HEK293 (cell line): ENCODE measurements around the gene BAX.

ENCODE experiments used
- BCL11A ChIP-seq: fragments of 450-650 bp; formaldehyde crosslinking; IDR thresholded peaks from 2 replicates; pipeline ENCODE4 v1.5.1; 2016; ENCODE audit warnings: low read depth, missing biosample characterization, missing genetic modification characterization
- GLI2 ChIP-seq: fragments of 450-650 bp; formaldehyde crosslinking; IDR thresholded peaks from 2 replicates; pipeline ENCODE4; 2017; ENCODE audit warnings: missing biosample characterization, missing genetic modification characterization, low read depth, borderline replicate concordance
- GLIS1 ChIP-seq: fragments of 450-650 bp; formaldehyde crosslinking; IDR thresholded peaks from 2 replicates; pipeline ENCODE4 v1.5.1; 2016; ENCODE audit warnings: missing biosample characterization, missing genetic modification characterization
- KLF1 ChIP-seq: fragments of 450-650 bp; formaldehyde crosslinking; IDR thresholded peaks from 2 replicates; pipeline ENCODE4 v1.5.1; 2016; ENCODE audit warnings: missing biosample characterization, missing genetic modification characterization
- TSHZ1 ChIP-seq: fragments of 450-650 bp; formaldehyde crosslinking; IDR thresholded peaks from 2 replicates; pipeline ENCODE4 v1.5.1; 2016; ENCODE audit warnings: missing biosample characterization, missing genetic modification characterization, borderline replicate concordance
- YY2 ChIP-seq: fragments of 450-650 bp; formaldehyde crosslinking; IDR thresholded peaks from 2 replicates; pipeline ENCODE4 v1.5.1; 2016; ENCODE audit warnings: missing biosample characterization, missing genetic modification characterization
- ZBTB21 ChIP-seq: fragments of 450-650 bp; formaldehyde crosslinking; IDR thresholded peaks from 2 replicates; pipeline ENCODE4 v1.5.1; 2017; ENCODE audit warnings: missing biosample characterization, missing genetic modification characterization
- ZBTB48 ChIP-seq: fragments of 450-650 bp; formaldehyde crosslinking; IDR thresholded peaks from 2 replicates; pipeline ENCODE4 v1.5.1; 2016; ENCODE audit warnings: missing biosample characterization, missing genetic modification characterization
- ZFHX2 ChIP-seq: fragments of 450-650 bp; formaldehyde crosslinking; conservative IDR thresholded peaks from 2 replicates; pipeline ENCODE4 v1.5.1; 2016; ENCODE audit warnings: missing biosample characterization, missing genetic modification characterization
- ZNF10 ChIP-seq: fragments of 450-650 bp; formaldehyde crosslinking; IDR thresholded peaks from 2 replicates; pipeline ENCODE4 v1.5.1; 2017; ENCODE audit warnings: missing biosample characterization, missing genetic modification characterization
- ZNF2 ChIP-seq: fragments of 450-650 bp; formaldehyde crosslinking; IDR thresholded peaks from 2 replicates; pipeline ENCODE4 v1.5.1; 2016; ENCODE audit warnings: missing biosample characterization, missing genetic modification characterization
- ZNF280D ChIP-seq: fragments of 450-650 bp; formaldehyde crosslinking; IDR thresholded peaks from 2 replicates; pipeline ENCODE4 v1.5.1; 2016; ENCODE audit warnings: missing biosample characterization, missing genetic modification characterization
- ZNF394 ChIP-seq: fragments of 450-650 bp; formaldehyde crosslinking; IDR thresholded peaks from 2 replicates; pipeline ENCODE4 v1.5.1; 2016; ENCODE audit warnings: missing biosample characterization, missing genetic modification characterization, mild to moderate bottlenecking, moderate library complexity, borderline replicate concordance
- ZNF449 ChIP-seq: fragments of 450-650 bp; formaldehyde crosslinking; IDR thresholded peaks from 2 replicates; pipeline ENCODE4 v1.5.1; 2017; ENCODE audit warnings: missing biosample characterization, mild to moderate bottlenecking, missing genetic modification characterization, moderate library complexity
- ZNF518A ChIP-seq: fragments of 450-650 bp; formaldehyde crosslinking; conservative IDR thresholded peaks from 2 replicates; pipeline ENCODE4 v1.5.1; 2016; ENCODE audit warnings: low read depth, missing biosample characterization, missing genetic modification characterization
- ZNF571 ChIP-seq: fragments of 450-650 bp; formaldehyde crosslinking; IDR thresholded peaks from 2 replicates; pipeline ENCODE4 v1.5.0; 2017; ENCODE audit warnings: missing biosample characterization, missing genetic modification characterization
- ZNF629 ChIP-seq: fragments of 450-650 bp; formaldehyde crosslinking; IDR thresholded peaks from 2 replicates; pipeline ENCODE4 v1.5.1; 2017; ENCODE audit warnings: missing biosample characterization, missing genetic modification characterization
- ZNF785 ChIP-seq: fragments of 450-650 bp; formaldehyde crosslinking; IDR thresholded peaks from 2 replicates; pipeline ENCODE4 v1.5.1; 2016; ENCODE audit warnings: missing biosample characterization, missing genetic modification characterization
- ZSCAN23 ChIP-seq: fragments of 450-650 bp; formaldehyde crosslinking; IDR thresholded peaks from 2 replicates; pipeline ENCODE4 v1.5.1; 2016; ENCODE audit warnings: missing biosample characterization, missing genetic modification characterization
- ZXDB ChIP-seq: fragments of 450-650 bp; formaldehyde crosslinking; IDR thresholded peaks from 2 replicates; pipeline ENCODE4 v1.5.1; 2016; ENCODE audit warnings: missing biosample characterization, missing genetic modification characterization
- TF ChIP-seq, protein P1 (sequence below): fragments of 450-650 bp; formaldehyde crosslinking; IDR thresholded peaks from 2 replicates; pipeline ENCODE4 v1.5.1; 2017; ENCODE audit warnings: missing biosample characterization, missing genetic modification characterization

BAX gene

DNA sequence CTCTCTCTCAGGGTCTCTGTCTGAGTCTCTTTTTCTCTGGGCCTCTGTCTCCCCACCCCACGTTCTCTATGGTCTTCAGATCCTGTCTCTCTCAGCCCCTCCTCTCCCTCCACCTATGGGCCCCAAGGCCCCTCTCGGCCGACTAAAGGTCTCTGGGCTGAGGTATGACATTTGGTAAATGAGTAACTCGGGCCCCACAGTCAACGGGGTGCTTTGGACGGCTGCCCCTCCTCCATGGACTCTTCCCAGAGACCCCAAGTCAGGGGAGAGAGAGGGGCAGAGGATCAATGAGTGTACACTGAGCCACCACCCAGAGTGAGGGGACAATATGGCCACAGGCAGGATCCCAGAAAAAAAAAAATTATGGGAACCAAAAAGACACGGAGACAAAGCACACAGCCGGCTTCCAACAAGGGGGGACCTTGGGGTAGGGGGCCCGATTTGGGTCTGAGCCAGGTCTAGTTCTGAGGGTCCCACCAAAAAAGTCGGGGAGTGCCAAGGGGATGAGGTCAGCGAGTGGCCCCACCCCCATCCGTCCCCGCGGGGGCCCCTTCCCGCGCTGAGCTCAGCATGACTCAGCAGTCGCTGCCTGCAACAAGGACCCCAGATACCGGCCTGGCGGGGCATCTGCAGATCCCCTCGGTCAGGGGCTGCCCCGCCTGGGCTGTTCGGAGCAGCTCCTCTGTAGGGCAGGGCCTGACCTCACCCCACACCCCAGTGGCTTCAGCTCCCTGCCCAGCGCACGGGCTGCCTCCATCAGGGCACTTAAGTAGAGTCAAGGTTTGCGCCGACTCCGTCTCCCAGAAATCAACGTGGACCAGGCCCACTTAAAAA is 8.9 kb downstream of the BAX start (continued):
- TF ChIP-seq ZNF518A (tag by site-specific recombination) = peak; percentile 29; the same call in 1 of the 2 replicates
- TF ChIP-seq TSHZ1 (tag by site-specific recombination) = peak; percentile 72; the same call in 1 of the 2 replicates
- peak; percentile 89 for TF ChIP-seq ZNF629 (tag by site-specific recombination)
- no peak for TF ChIP-seq GLI2
- 0 out of 2 replicates have a peak, but pooled peaks have one; percentile 21 for TF ChIP-seq ZNF449 (tag by site-specific recombination)
- peak; percentile 86 for TF ChIP-seq GLIS1
- TF ChIP-seq ZNF785 = peak; percentile 48; the same call in 1 of the 2 replicates
- peak; percentile 27; the same call in 1 of the 2 replicates for TF ChIP-seq ZNF2 (tag by site-specific recombination)
- TF ChIP-seq ZBTB21 (tag by site-specific recombination) = peak; percentile 80
- peak; percentile 69; the same call in 1 of the 2 replicates for TF ChIP-seq ZBTB48
- peak; percentile 93 for TF ChIP-seq ZXDB (tag by site-specific recombination)
- peak; percentile 7; the same call in 1 of the 2 replicates for TF ChIP-seq ZNF280D (tag by site-specific recombination)
- peak; percentile 62 for TF ChIP-seq KLF1
- TF ChIP-seq ZFHX2 = peak; percentile 55; the same call in 1 of the 2 replicates
- TF ChIP-seq ZNF394 (tag by site-specific recombination) = peak; percentile 46; the same call in 1 of the 2 replicates
- TF ChIP-seq ZSCAN23 = peak; percentile 87
- TF ChIP-seq, protein P1, sequence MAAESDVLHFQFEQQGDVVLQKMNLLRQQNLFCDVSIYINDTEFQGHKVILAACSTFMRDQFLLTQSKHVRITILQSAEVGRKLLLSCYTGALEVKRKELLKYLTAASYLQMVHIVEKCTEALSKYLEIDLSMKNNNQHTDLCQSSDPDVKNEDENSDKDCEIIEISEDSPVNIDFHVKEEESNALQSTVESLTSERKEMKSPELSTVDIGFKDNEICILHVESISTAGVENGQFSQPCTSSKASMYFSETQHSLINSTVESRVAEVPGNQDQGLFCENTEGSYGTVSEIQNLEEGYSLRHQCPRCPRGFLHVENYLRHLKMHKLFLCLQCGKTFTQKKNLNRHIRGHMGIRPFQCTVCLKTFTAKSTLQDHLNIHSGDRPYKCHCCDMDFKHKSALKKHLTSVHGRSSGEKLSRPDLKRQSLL (tag by site-specific recombination) = 0 out of 2 replicates have a peak, but pooled peaks have one; percentile 14
- no peak for TF ChIP-seq YY2 (tag by site-specific recombination)
- TF ChIP-seq BCL11A (tag by site-specific recombination) = peak; percentile 89
- TF ChIP-seq ZNF571 (tag by site-specific recombination) = no peak
- peak; percentile 73; the same call in 1 of the 2 replicates for TF ChIP-seq ZNF10 (tag by site-specific recombination)
